ENCODE results near the gene FOXP2.
"Not testable (repeated sequence)": the region's sequence is repeated elsewhere in the genome, so short reads cannot be mapped to it uniquely, and the experiment has no call there.

Gene FOXP2

GRCh38 chr7:114507381-114507780 lies 92.8 kb downstream of the FOXP2 start:
- DNase-seq, result no peak

GRCh38 chr7:114508086-114508485 lies 93.5 kb downstream of the FOXP2 start:
- no peak for DNase-seq

- DNase-seq, result not testable (repeated sequence)
Measured at GRCh38 chr7:114510824-114511223, 96.2 kb downstream of the FOXP2 start.

- no peak for DNase-seq
Measured at GRCh38 chr7:114519240-114519639, 104.6 kb downstream of the FOXP2 start.

- no peak for DNase-seq
Measured at GRCh38 chr7:114522081-114522480, 107.5 kb downstream of the FOXP2 start.

- no peak for DNase-seq
Measured at GRCh38 chr7:114527589-114527988, 113.0 kb downstream of the FOXP2 start.

GRCh38 chr7:114530057-114530611 lies 115.5 kb downstream of the FOXP2 start:
- no peak for DNase-seq

GRCh38 chr7:114531326-114531725 lies 116.7 kb downstream of the FOXP2 start:
- DNase-seq, result no peak

GRCh38 chr7:114533131-114533530 lies 118.5 kb downstream of the FOXP2 start:
- no peak for DNase-seq

GRCh38 chr7:114534953-114535352 lies 120.3 kb downstream of the FOXP2 start:
- no peak for DNase-seq

- no peak for DNase-seq
Measured at GRCh38 chr7:114539575-114539974, 125.0 kb downstream of the FOXP2 start.

GRCh38 chr7:114540291-114540690 lies 125.7 kb downstream of the FOXP2 start:
- no peak for DNase-seq

GRCh38 chr7:114547346-114547745 lies 132.7 kb downstream of the FOXP2 start:
- not testable (repeated sequence) for DNase-seq

- DNase-seq, result no peak
Measured at GRCh38 chr7:114548081-114548980, 133.7 kb downstream of the FOXP2 start.

- no peak for DNase-seq
Measured at GRCh38 chr7:114554781-114555537, 140.3 kb downstream of the FOXP2 start.

- DNase-seq, result no peak
Measured at GRCh38 chr7:114567416-114567815, 152.8 kb downstream of the FOXP2 start.

- no peak for DNase-seq
Measured at GRCh38 chr7:114569220-114569619, 154.6 kb downstream of the FOXP2 start.

- DNase-seq, result no peak
Measured at GRCh38 chr7:114574384-114574783, 159.8 kb downstream of the FOXP2 start.

GRCh38 chr7:114575098-114575497 lies 160.5 kb downstream of the FOXP2 start:
- DNase-seq, result no peak

- not testable (repeated sequence) for DNase-seq
Measured at GRCh38 chr7:114580963-114581362, 166.3 kb downstream of the FOXP2 start.

GRCh38 chr7:114588506-114588905 lies 173.9 kb downstream of the FOXP2 start:
- no peak for DNase-seq

- no peak for DNase-seq
Measured at GRCh38 chr7:114589436-114589835, 174.8 kb downstream of the FOXP2 start.

- no peak for DNase-seq
Measured at GRCh38 chr7:114590298-114590697, 175.7 kb downstream of the FOXP2 start.

GRCh38 chr7:114598946-114599345 lies 184.3 kb downstream of the FOXP2 start:
- no peak for DNase-seq
